Measurements from ENCODE around the gene ZNF592.

ZNF592 gene

GRCh38 chr15:84780492-84780891 lies 32.1 kb downstream of the ZNF592 start:
- no peak overlapping the region for H3K27ac ChIP-seq (replicated peaks)
- H3K27me3 ChIP-seq (ENCODE audit: insufficient read depth, poor library complexity, severe bottlenecking) = no peaks in the 10 kb centered on the region
- TF ChIP-seq GABPA (IDR thresholded peaks at IDR 0.05; ENCODE audit: low read depth) (no peak), CTCF (IDR thresholded peaks at IDR 0.05; ENCODE audit: insufficient read depth, low read length) (no peak), REST (IDR thresholded peaks at IDR 0.05; ENCODE audit: insufficient replicate concordance, low read depth) (no peak), POLR2AphosphoS5 (IDR thresholded peaks at IDR 0.05; ENCODE audit: low read depth) (no peak), SPI1 (IDR thresholded peaks at IDR 0.05; ENCODE audit: borderline replicate concordance, low read depth) (no peak)
- no peak overlapping the region for H3K4me3 ChIP-seq (replicated peaks; ENCODE audit: insufficient read depth, low read length)
- no peak for DNase-seq (ENCODE audit: low read depth in 1 of 2, low spot score in 1 of 2)

GRCh38 chr15:84781495-84781894 lies 33.1 kb downstream of the ZNF592 start:
- DNase-seq (ENCODE audit: low read depth in 1 of 2, low spot score in 1 of 2) = no peak
- H3K27me3 ChIP-seq (ENCODE audit: insufficient read depth, poor library complexity, severe bottlenecking) = no peaks in the 10 kb centered on the region
- TF ChIP-seq CTCF (IDR thresholded peaks at IDR 0.05; ENCODE audit: insufficient read depth, low read length) = no peak
- no peak for TF ChIP-seq GABPA (IDR thresholded peaks at IDR 0.05; ENCODE audit: low read depth)
- no peak for TF ChIP-seq POLR2AphosphoS5 (IDR thresholded peaks at IDR 0.05; ENCODE audit: low read depth)
- no peak overlapping the region for H3K27ac ChIP-seq (replicated peaks)
- H3K4me3 ChIP-seq (replicated peaks; ENCODE audit: insufficient read depth, low read length) = no peak overlapping the region

- TF ChIP-seq REST (IDR thresholded peaks at IDR 0.05; ENCODE audit: insufficient replicate concordance, low read depth) (no peak), CTCF (IDR thresholded peaks at IDR 0.05; ENCODE audit: insufficient read depth, low read length) (no peak), GABPA (IDR thresholded peaks at IDR 0.05; ENCODE audit: low read depth) (no peak), SPI1 (IDR thresholded peaks at IDR 0.05; ENCODE audit: borderline replicate concordance, low read depth) (no peak), POLR2AphosphoS5 (IDR thresholded peaks at IDR 0.05; ENCODE audit: low read depth) (no peak)
- no peak overlapping the region for H3K27ac ChIP-seq (replicated peaks)
- H3K4me3 ChIP-seq (replicated peaks; ENCODE audit: insufficient read depth, low read length) = no peak overlapping the region
- no peaks in the 10 kb centered on the region for H3K27me3 ChIP-seq (ENCODE audit: insufficient read depth, poor library complexity, severe bottlenecking)
- no peak for DNase-seq (ENCODE audit: low read depth in 1 of 2, low spot score in 1 of 2)
These were observed 34.0 kb downstream of the ZNF592 start for GRCh38 chr15:84782346-84782745.

- no peak for DNase-seq (ENCODE audit: low read depth in 1 of 2, low spot score in 1 of 2)
- Histone ChIP-seq H3K27ac (replicated peaks) (no peak overlapping the region), H3K27me3 (ENCODE audit: insufficient read depth, poor library complexity, severe bottlenecking) (no peaks in the 10 kb centered on the region), H3K4me3 (replicated peaks; ENCODE audit: insufficient read depth, low read length) (no peak overlapping the region)
- TF ChIP-seq REST (IDR thresholded peaks at IDR 0.05; ENCODE audit: insufficient replicate concordance, low read depth) (no peak), CTCF (IDR thresholded peaks at IDR 0.05; ENCODE audit: insufficient read depth, low read length) (no peak), POLR2AphosphoS5 (IDR thresholded peaks at IDR 0.05; ENCODE audit: low read depth) (no peak; the same call in 1 of the 2 replicates), SPI1 (IDR thresholded peaks at IDR 0.05; ENCODE audit: borderline replicate concordance, low read depth) (no peak), GABPA (IDR thresholded peaks at IDR 0.05; ENCODE audit: low read depth) (no peak)
These were observed 35.3 kb downstream of the ZNF592 start for GRCh38 chr15:84783493-84784251.

Data from HL-60 (cell line).